Stimulated activated CD4-positive, alpha-beta T cell treated with anti-CD3 and anti-CD28 coated beads, Interleukin-12 subunit alpha, Interleukin-12 subunit beta, amount 100 ng/mL, for 24 hours (primary cell): ENCODE results near the gene FAM229A.
"Not testable (repeated sequence)": the region's sequence is repeated elsewhere in the genome, so short reads cannot be mapped to it uniquely, and the experiment has no call there.

Source experiments
- DNase-seq, 2 experiments: peaks; one replicate each; pipeline ENCODE4 v3.0.0-alpha.2; 2020; ENCODE audit warnings: low read depth in 2 of 2

FAM229A gene

GRCh38 chr1:32362474-32363313 is at the start of gene FAM229A, which contains the start of gene TSSK3:
FAM229A (minus strand) TSS chr1:32362485; CDS start chr1:32362091, 394 bp downstream.
TSSK3 (plus strand) TSS chr1:32362539; CDS start chr1:32362702, 163 bp downstream.
- no peak for DNase-seq

GRCh38 chr1:32411261-32411660 is 49.0 kb upstream of the FAM229A start:
- no peak for DNase-seq

GRCh38 chr1:32406629-32407111 is 44.4 kb upstream of the FAM229A start:
- no peak for DNase-seq

- no peak for DNase-seq
Observed at GRCh38 chr1:32405672-32406467, 43.6 kb upstream of the FAM229A start.

GRCh38 chr1:32404946-32405345 is 42.7 kb upstream of the FAM229A start:
- DNase-seq = no peak

GRCh38 chr1:32400876-32401631 is 38.8 kb upstream of the FAM229A start:
- DNase-seq = peak; percentile 11 to 50

GRCh38 chr1:32399843-32400242 is 37.6 kb upstream of the FAM229A start:
- no peak for DNase-seq

- no peak for DNase-seq
Observed at GRCh38 chr1:32398401-32398800, 36.1 kb upstream of the FAM229A start.

- not testable (repeated sequence) for DNase-seq
Observed at GRCh38 chr1:32396524-32396923, 34.2 kb upstream of the FAM229A start.

- no peak for DNase-seq
Observed at GRCh38 chr1:32394890-32395432, 32.7 kb upstream of the FAM229A start.

- peak; percentile 97 to 99 for DNase-seq
Observed at GRCh38 chr1:32394141-32394889, 32.0 kb upstream of the FAM229A start, which contains the start of gene BSDC1. BSDC1 (minus strand) TSS chr1:32394441; CDS start chr1:32394414, 27 bp downstream.

- no peak for DNase-seq
Observed at GRCh38 chr1:32393832-32394140, 31.5 kb upstream of the FAM229A start.

GRCh38 chr1:32393136-32393535 is 30.9 kb upstream of the FAM229A start:
- no peak for DNase-seq

GRCh38 chr1:32392325-32392724 is 30.0 kb upstream of the FAM229A start:
- DNase-seq = no peak

- no peak for DNase-seq
Observed at GRCh38 chr1:32390904-32391870, 28.9 kb upstream of the FAM229A start.

GRCh38 chr1:32388641-32389040 is 26.4 kb upstream of the FAM229A start:
- DNase-seq = no peak

GRCh38 chr1:32386676-32387392 is 24.5 kb upstream of the FAM229A start:
- DNase-seq = no peak

- DNase-seq = no peak
Observed at GRCh38 chr1:32380057-32380456, 17.8 kb upstream of the FAM229A start.
